Measurements from ENCODE around the gene CDC42.
"Not testable (repeated sequence)": the region's sequence is repeated elsewhere in the genome, so short reads cannot be mapped to it uniquely, and the experiment has no call there.

CDC42 gene

GRCh38 chr1:22052115-22053016 is at the start of gene CDC42:
CDC42 (plus strand) TSS chr1:22052709; CDS start chr1:22078479, 25,770 bp downstream.
- in situ Hi-C loops (cut with HindIII; ENCODE audit: low sequenced_read_pairs) = loop anchor here (5.0 kb wide), 1 partner anchor 40 kb away; no protein-coding TSS in a partner anchor

- in situ Hi-C loops (cut with HindIII; ENCODE audit: low sequenced_read_pairs) = not testable (repeated sequence)
Measured at GRCh38 chr1:22002875-22003274, 49.6 kb upstream of the CDC42 start.

- in situ Hi-C loops (cut with HindIII; ENCODE audit: low sequenced_read_pairs) = not testable (repeated sequence)
Measured at GRCh38 chr1:22003959-22004358, 48.5 kb upstream of the CDC42 start.

GRCh38 chr1:22005261-22006149 is 47.0 kb upstream of the CDC42 start:
- in situ Hi-C loops (cut with HindIII; ENCODE audit: low sequenced_read_pairs) = not testable (repeated sequence)

GRCh38 chr1:22006736-22007135 is 45.8 kb upstream of the CDC42 start:
- in situ Hi-C loops (cut with HindIII; ENCODE audit: low sequenced_read_pairs) = not testable (repeated sequence)

GRCh38 chr1:22007262-22007661 is 45.2 kb upstream of the CDC42 start:
- in situ Hi-C loops (cut with HindIII; ENCODE audit: low sequenced_read_pairs) = not testable (repeated sequence)

- in situ Hi-C loops (cut with HindIII; ENCODE audit: low sequenced_read_pairs) = not testable (repeated sequence)
Measured at GRCh38 chr1:22009566-22009965, 42.9 kb upstream of the CDC42 start.

- in situ Hi-C loops (cut with HindIII; ENCODE audit: low sequenced_read_pairs) = not testable (repeated sequence)
Measured at GRCh38 chr1:22012752-22013151, 39.8 kb upstream of the CDC42 start.

GRCh38 chr1:22014575-22015206 is 37.8 kb upstream of the CDC42 start:
- in situ Hi-C loops (cut with HindIII; ENCODE audit: low sequenced_read_pairs) = not testable (repeated sequence)

- in situ Hi-C loops (cut with HindIII; ENCODE audit: low sequenced_read_pairs) = no loop called here
Measured at GRCh38 chr1:22018583-22019559, 33.6 kb upstream of the CDC42 start.

- in situ Hi-C loops (cut with HindIII; ENCODE audit: low sequenced_read_pairs) = no loop called here
Measured at GRCh38 chr1:22021061-22021460, 31.4 kb upstream of the CDC42 start.

- in situ Hi-C loops (cut with HindIII; ENCODE audit: low sequenced_read_pairs) = no loop called here
Measured at GRCh38 chr1:22024485-22025367, 27.8 kb upstream of the CDC42 start.

- in situ Hi-C loops (cut with HindIII; ENCODE audit: low sequenced_read_pairs) = no loop called here
Measured at GRCh38 chr1:22025368-22026155, 26.9 kb upstream of the CDC42 start.

GRCh38 chr1:22026924-22027289 is 25.6 kb upstream of the CDC42 start:
- in situ Hi-C loops (cut with HindIII; ENCODE audit: low sequenced_read_pairs) = no loop called here

- in situ Hi-C loops (cut with HindIII; ENCODE audit: low sequenced_read_pairs) = no loop called here
Measured at GRCh38 chr1:22030057-22030456, 22.5 kb upstream of the CDC42 start.

- in situ Hi-C loops (cut with HindIII; ENCODE audit: low sequenced_read_pairs) = no loop called here
Measured at GRCh38 chr1:22030473-22030872, 22.0 kb upstream of the CDC42 start.

GRCh38 chr1:22031214-22031962 is 21.1 kb upstream of the CDC42 start:
- in situ Hi-C loops (cut with HindIII; ENCODE audit: low sequenced_read_pairs) = no loop called here
